Measurements from ENCODE around the gene NR5A1.

GRCh38 chr9:124518116-124518515, 10.9 kb upstream of the NR5A1 start:
- TF ChIP-seq POLR2AphosphoS5 (IDR thresholded peaks at IDR 0.05; ENCODE audit: insufficient read depth in 1 of 2, low read depth in 1 of 2) (no peak), CTCF (IDR thresholded peaks at IDR 0.05) (no peak)

All from vagina (tissue), 2 donors.